Hepatic stellate cell (primary cell): Measurements from ENCODE around the gene TBC1D1.

Source experiments
- DNase-seq: peaks from one replicate; pipeline ENCODE4 v3.0.0; 2011; ENCODE audit warnings: low spot score

The TBC1D1 gene

GRCh38 chr4:38049545-38050170 is 158.8 kb downstream of the TBC1D1 start:
- DNase-seq, result no peak

- DNase-seq, result peak; percentile 54
Observed at GRCh38 chr4:38050560-38051350, 159.9 kb downstream of the TBC1D1 start.

- no peak for DNase-seq
Observed at GRCh38 chr4:38055566-38055965, 164.7 kb downstream of the TBC1D1 start.

- DNase-seq, result no peak
Observed at GRCh38 chr4:38056011-38056685, 165.3 kb downstream of the TBC1D1 start.

- no peak for DNase-seq
Observed at GRCh38 chr4:38058151-38058550, 167.3 kb downstream of the TBC1D1 start.

- DNase-seq, result peak; percentile 63
Observed at GRCh38 chr4:38060829-38061431, 170.0 kb downstream of the TBC1D1 start.

GRCh38 chr4:38062088-38062775 is 171.3 kb downstream of the TBC1D1 start:
- DNase-seq, result peak; percentile 54

- no peak for DNase-seq
Observed at GRCh38 chr4:38062776-38063097, 171.9 kb downstream of the TBC1D1 start.

- no peak for DNase-seq
Observed at GRCh38 chr4:38065176-38065575, 174.3 kb downstream of the TBC1D1 start.

- no peak for DNase-seq
Observed at GRCh38 chr4:38065900-38066299, 175.0 kb downstream of the TBC1D1 start.

- no peak for DNase-seq
Observed at GRCh38 chr4:38067499-38067898, 176.6 kb downstream of the TBC1D1 start.

- DNase-seq, result no peak
Observed at GRCh38 chr4:38068107-38068506, 177.2 kb downstream of the TBC1D1 start.

- peak; percentile 73 for DNase-seq
Observed at GRCh38 chr4:38069271-38069760, 178.4 kb downstream of the TBC1D1 start.

GRCh38 chr4:38071801-38072431 is 181.0 kb downstream of the TBC1D1 start:
- no peak for DNase-seq

- DNase-seq, result no peak
Observed at GRCh38 chr4:38072578-38072977, 181.7 kb downstream of the TBC1D1 start.

- no peak for DNase-seq
Observed at GRCh38 chr4:38073596-38074234, 182.8 kb downstream of the TBC1D1 start.

GRCh38 chr4:38075370-38076152 is 184.7 kb downstream of the TBC1D1 start:
- peak; percentile 44 for DNase-seq

GRCh38 chr4:38076153-38076669 is 185.3 kb downstream of the TBC1D1 start:
- no peak for DNase-seq

GRCh38 chr4:38077791-38078489 is 187.1 kb downstream of the TBC1D1 start:
- no peak for DNase-seq
